ENCODE data around the gene EME2. TPM values are rescaled to one million over a fixed set of nuclear protein-coding genes. Genes with fewer than 3 reads are reported as not detected.

Gene EME2
- polyA plus RNA-seq, 1 donor from 2014 or later = 21.2 TPM

- TF ChIP-seq EP300 (conservative IDR thresholded peaks at IDR 0.05; ENCODE audit: poor library complexity, severe bottlenecking) (no peak), MXI1 (conservative IDR thresholded peaks at IDR 0.05; ENCODE audit: poor library complexity, severe bottlenecking) (no peak), RAD21 (conservative IDR thresholded peaks at IDR 0.05) (no peak), REST (IDR thresholded peaks at IDR 0.05; ENCODE audit: borderline replicate concordance) (no peak), TAF1 (IDR thresholded peaks at IDR 0.05; ENCODE audit: low read depth) (no peak), POLR2AphosphoS5 (IDR thresholded peaks at IDR 0.05) (no peak), EZH2 (IDR thresholded peaks at IDR 0.05; ENCODE audit: borderline replicate concordance, insufficient read depth, low read length, poor library complexity, severe bottlenecking) (no peak), SMC3 (conservative IDR thresholded peaks at IDR 0.05; ENCODE audit: poor library complexity) (no peak)
- TF ChIP-seq, protein P1, sequence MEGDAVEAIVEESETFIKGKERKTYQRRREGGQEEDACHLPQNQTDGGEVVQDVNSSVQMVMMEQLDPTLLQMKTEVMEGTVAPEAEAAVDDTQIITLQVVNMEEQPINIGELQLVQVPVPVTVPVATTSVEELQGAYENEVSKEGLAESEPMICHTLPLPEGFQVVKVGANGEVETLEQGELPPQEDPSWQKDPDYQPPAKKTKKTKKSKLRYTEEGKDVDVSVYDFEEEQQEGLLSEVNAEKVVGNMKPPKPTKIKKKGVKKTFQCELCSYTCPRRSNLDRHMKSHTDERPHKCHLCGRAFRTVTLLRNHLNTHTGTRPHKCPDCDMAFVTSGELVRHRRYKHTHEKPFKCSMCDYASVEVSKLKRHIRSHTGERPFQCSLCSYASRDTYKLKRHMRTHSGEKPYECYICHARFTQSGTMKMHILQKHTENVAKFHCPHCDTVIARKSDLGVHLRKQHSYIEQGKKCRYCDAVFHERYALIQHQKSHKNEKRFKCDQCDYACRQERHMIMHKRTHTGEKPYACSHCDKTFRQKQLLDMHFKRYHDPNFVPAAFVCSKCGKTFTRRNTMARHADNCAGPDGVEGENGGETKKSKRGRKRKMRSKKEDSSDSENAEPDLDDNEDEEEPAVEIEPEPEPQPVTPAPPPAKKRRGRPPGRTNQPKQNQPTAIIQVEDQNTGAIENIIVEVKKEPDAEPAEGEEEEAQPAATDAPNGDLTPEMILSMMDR (IDR thresholded peaks at IDR 0.05; ENCODE audit: poor library complexity, severe bottlenecking) = no peak
- Histone ChIP-seq H3K27ac (ENCODE audit: low read length) (no peak overlapping the region), H3K9me3 (ENCODE audit: low read length) (no peaks in the 10 kb centered on the region)
Observed at GRCh38 chr16:1810536-1810935, 37.9 kb downstream of the EME2 start.

DNA sequence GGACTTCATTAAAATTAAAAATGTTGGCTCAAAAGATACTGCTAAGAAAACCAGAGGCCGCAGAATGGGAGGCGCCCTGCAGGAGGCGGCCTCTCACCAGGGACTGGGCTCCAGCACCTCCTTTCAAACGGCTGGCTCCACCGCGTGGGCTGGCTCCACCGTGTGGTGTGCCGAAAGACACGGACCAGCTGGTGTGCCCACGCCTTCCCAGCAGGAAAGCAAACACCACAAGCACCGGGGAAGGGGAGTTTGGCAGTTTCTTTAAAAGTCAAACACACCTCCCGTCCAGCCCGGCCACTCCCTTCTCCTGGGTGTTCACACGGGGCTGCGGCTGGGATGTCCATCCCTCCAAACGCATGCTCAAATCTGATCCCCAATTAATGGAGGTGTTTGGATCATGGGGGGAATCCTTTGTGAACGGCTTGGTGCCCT lies 40.1 kb downstream of the EME2 start:
- no peaks in the 10 kb centered on the region for H4K20me1 ChIP-seq (ENCODE audit: insufficient read depth)
- no peak overlapping the region for H3K9ac ChIP-seq (ENCODE audit: low read length)
- H3K79me2 ChIP-seq (replicated peaks; ENCODE audit: insufficient read depth, low read length) = no peaks in the 10 kb centered on the region
- no peak overlapping the region for H3K27ac ChIP-seq (ENCODE audit: low read length)
- H3K4me3 ChIP-seq (ENCODE audit: low read length) = no peak overlapping the region
- TF ChIP-seq, protein P1 (IDR thresholded peaks at IDR 0.05; ENCODE audit: poor library complexity, severe bottlenecking) = no peak
- no peak for TF ChIP-seq TAF1 (IDR thresholded peaks at IDR 0.05; ENCODE audit: low read depth)
- TF ChIP-seq REST (IDR thresholded peaks at IDR 0.05; ENCODE audit: borderline replicate concordance) = no peak
- TF ChIP-seq SMC3 (conservative IDR thresholded peaks at IDR 0.05; ENCODE audit: poor library complexity) = no peak
- TF ChIP-seq RAD21 (conservative IDR thresholded peaks at IDR 0.05) = no peak
- no peak for TF ChIP-seq POLR2AphosphoS5 (IDR thresholded peaks at IDR 0.05)
- no peak for TF ChIP-seq EP300 (conservative IDR thresholded peaks at IDR 0.05; ENCODE audit: poor library complexity, severe bottlenecking)
- H3K9me3 ChIP-seq (ENCODE audit: low read length) = no peaks in the 10 kb centered on the region
- H3F3A ChIP-seq (ENCODE audit: insufficient read depth, low read length, poor library complexity, severe bottlenecking) = no peaks in the 10 kb centered on the region
- no peaks in the 10 kb centered on the region for H3K27me3 ChIP-seq (ENCODE audit: insufficient read depth, low read depth, low read length)
- no peaks in the 10 kb centered on the region for H3K9me2 ChIP-seq (ENCODE audit: insufficient read depth, low read length)
- H3K36me3 ChIP-seq (ENCODE audit: insufficient read depth, low read length) = no peaks in the 10 kb centered on the region
- H3K4me2 ChIP-seq (ENCODE audit: low read length) = no peak overlapping the region
- no peak overlapping the region for H2AFZ ChIP-seq (ENCODE audit: low read depth, low read length)

More at GRCh38 chr16:1810536-1810935, 37.9 kb downstream of the EME2 start:
- Histone ChIP-seq H3K36me3 (ENCODE audit: insufficient read depth, low read length) (no peaks in the 10 kb centered on the region), H3K4me2 (ENCODE audit: low read length) (no peak overlapping the region), H3K9ac (ENCODE audit: low read length) (no peak overlapping the region), H2AFZ (ENCODE audit: low read depth, low read length) (no peak overlapping the region), H3K79me2 (replicated peaks; ENCODE audit: insufficient read depth, low read length) (no peaks in the 10 kb centered on the region), H3K4me3 (ENCODE audit: low read length) (no peak overlapping the region), H3F3A (ENCODE audit: insufficient read depth, low read length, poor library complexity, severe bottlenecking) (no peaks in the 10 kb centered on the region), H4K20me1 (ENCODE audit: insufficient read depth) (no peaks in the 10 kb centered on the region), H3K27me3 (ENCODE audit: insufficient read depth, low read depth, low read length) (no peaks in the 10 kb centered on the region), H3K9me2 (ENCODE audit: insufficient read depth, low read length) (no peaks in the 10 kb centered on the region)
